Activated CD8-positive, alpha-beta T cell treated with anti-CD3 and anti-CD28 coated beads for 36 hours (primary cell): Measurements from ENCODE around the gene ARMC3. TPM values are rescaled to one million over a fixed set of nuclear protein-coding genes. Genes with fewer than 3 reads are reported as not detected.
"Not testable (repeated sequence)": the region's sequence is repeated elsewhere in the genome, so short reads cannot be mapped to it uniquely, and the experiment has no call there.

ENCODE experiments used
- ATAC-seq: fragments of 200-7000 bp; cut with Tn5 transposase; one replicate; pipeline ENCODE4 v1.10.0; 2021; ENCODE audit warnings: mild to moderate bottlenecking, moderate library complexity
- CTCF ChIA-PET: fragments of 350-600 bp; sonication (Branson Sonifier 250); formaldehyde crosslinking; loops from one replicate; lab custom pipeline; 2021; ENCODE audit warnings: antibody characterized with exemption; lab: Charles Lee
- POLR2A ChIA-PET: fragments of 350-600 bp; sonication (Branson Sonifier 250); formaldehyde crosslinking; loops from one replicate; lab custom pipeline; 2021; ENCODE audit warnings: antibody characterized with exemption; lab: Charles Lee
- DNase-seq: peaks from one replicate; pipeline ENCODE4 v3.0.0-alpha.2; 2020
- H3K27ac Mint-ChIP-seq: one replicate; pipeline ENCODE4 v1.8.0; 2021; ENCODE audit warnings: mild to moderate bottlenecking, mixed read lengths
- H3K27me3 Mint-ChIP-seq: one replicate; pipeline ENCODE4 v1.8.0; 2021; ENCODE audit warnings: mixed read lengths
- H3K36me3 Mint-ChIP-seq: one replicate; pipeline ENCODE4 v1.8.0; 2021; ENCODE audit warnings: low read depth, mixed read lengths
- H3K4me1 Mint-ChIP-seq: one replicate; pipeline ENCODE4 v1.8.0; 2021; ENCODE audit warnings: low read depth, mixed read lengths
- H3K4me3 Mint-ChIP-seq: one replicate; pipeline ENCODE4 v1.8.0; 2021; ENCODE audit warnings: mild to moderate bottlenecking, moderate library complexity, mixed read lengths
- H3K9me3 Mint-ChIP-seq: one replicate; pipeline ENCODE4 v1.8.0; 2021; ENCODE audit warnings: mixed read lengths
- intact Hi-C: fragments of 100-400 bp; cut with micrococcal nuclease; formaldehyde crosslinking; loops from one replicate; pipeline ENCODE4 v1.10.0; 2022
- total RNA-seq, 2 experiments: library from RNA; stranded (reverse); gene quantifications; one replicate each; pipeline ENCODE4 v1.2.3, GENCODE V29; 2021
- TF ChIP-seq, protein P1 (sequence below): fragments of 200-600 bp; IDR thresholded peaks from one replicate; pipeline ENCODE4 v1.8.0; 2022; ENCODE audit warnings: antibody characterized with exemption, mild to moderate bottlenecking

ARMC3 gene
- total RNA-seq, 2 experiments from 2014 or later: not detected

DNA sequence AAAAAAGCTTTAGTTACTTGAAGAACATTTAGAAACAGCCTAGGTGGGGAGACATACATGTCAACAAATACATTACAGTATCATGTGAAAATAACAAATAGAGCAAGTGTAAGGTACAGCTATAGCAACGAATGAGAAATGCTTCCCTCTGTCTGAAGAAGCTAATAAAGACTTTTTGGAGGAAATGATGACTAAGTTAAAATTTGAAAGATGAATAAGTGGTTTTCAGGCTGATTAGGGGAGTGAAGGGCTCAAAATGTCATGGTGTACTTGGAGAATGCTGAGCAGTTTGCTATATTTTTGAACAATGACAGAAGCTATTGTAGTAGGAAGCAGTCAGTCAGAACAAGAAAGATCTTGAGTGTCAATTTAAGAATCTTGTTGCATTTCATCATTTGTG is 2.8 kb upstream of the ARMC3 start:
- CTCF ChIA-PET: no interaction called here
- no peak for ATAC-seq
- POLR2A ChIA-PET: interaction anchor here (0.7 kb wide), 1 partner anchor 17 kb away, joined by 3 read pairs; no protein-coding TSS in a partner anchor

GRCh38 chr10:22927166-22927565 is 687 bp upstream of the ARMC3 start:
- ChIA-PET CTCF (interaction anchor here (0.9 to 1.0 kb wide), 2 partner anchors 62 to 352 kb away, joined by 3 to 5 read pairs; no protein-coding TSS in a partner anchor), POLR2A (no interaction called here)
- peaks cover 4% of the 10 kb centered on the region for H3K27me3 Mint-ChIP-seq
- no peak overlapping the region for H3K4me3 Mint-ChIP-seq
- TF ChIP-seq, protein P1, sequence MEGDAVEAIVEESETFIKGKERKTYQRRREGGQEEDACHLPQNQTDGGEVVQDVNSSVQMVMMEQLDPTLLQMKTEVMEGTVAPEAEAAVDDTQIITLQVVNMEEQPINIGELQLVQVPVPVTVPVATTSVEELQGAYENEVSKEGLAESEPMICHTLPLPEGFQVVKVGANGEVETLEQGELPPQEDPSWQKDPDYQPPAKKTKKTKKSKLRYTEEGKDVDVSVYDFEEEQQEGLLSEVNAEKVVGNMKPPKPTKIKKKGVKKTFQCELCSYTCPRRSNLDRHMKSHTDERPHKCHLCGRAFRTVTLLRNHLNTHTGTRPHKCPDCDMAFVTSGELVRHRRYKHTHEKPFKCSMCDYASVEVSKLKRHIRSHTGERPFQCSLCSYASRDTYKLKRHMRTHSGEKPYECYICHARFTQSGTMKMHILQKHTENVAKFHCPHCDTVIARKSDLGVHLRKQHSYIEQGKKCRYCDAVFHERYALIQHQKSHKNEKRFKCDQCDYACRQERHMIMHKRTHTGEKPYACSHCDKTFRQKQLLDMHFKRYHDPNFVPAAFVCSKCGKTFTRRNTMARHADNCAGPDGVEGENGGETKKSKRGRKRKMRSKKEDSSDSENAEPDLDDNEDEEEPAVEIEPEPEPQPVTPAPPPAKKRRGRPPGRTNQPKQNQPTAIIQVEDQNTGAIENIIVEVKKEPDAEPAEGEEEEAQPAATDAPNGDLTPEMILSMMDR: no peak
- peaks cover 2% of the 10 kb centered on the region for H3K4me1 Mint-ChIP-seq
- no peak overlapping the region for H3K27ac Mint-ChIP-seq
- DNase-seq: no peak
- intact Hi-C loops: no loop called here
- no peaks in the 10 kb centered on the region for H3K9me3 Mint-ChIP-seq
- no peak for ATAC-seq
- H3K36me3 Mint-ChIP-seq: no peaks in the 10 kb centered on the region

More for the DNA sequence above, 2.8 kb upstream of the ARMC3 start:
- no peak overlapping the region for H3K27ac Mint-ChIP-seq
- intact Hi-C loops: no loop called here
- no peaks in the 10 kb centered on the region for H3K36me3 Mint-ChIP-seq
- peaks cover 4% of the 10 kb centered on the region for H3K27me3 Mint-ChIP-seq
- peaks cover 4% of the 10 kb centered on the region for H3K9me3 Mint-ChIP-seq
- peaks cover 2% of the 10 kb centered on the region for H3K4me1 Mint-ChIP-seq
- DNase-seq: no peak
- no peak overlapping the region for H3K4me3 Mint-ChIP-seq
- TF ChIP-seq, protein P1: no peak

- intact Hi-C loops, H3K27me3 Mint-ChIP-seq, H3K36me3 Mint-ChIP-seq, H3K4me1 Mint-ChIP-seq, H3K27ac Mint-ChIP-seq, DNase-seq, H3K4me3 Mint-ChIP-seq, H3K9me3 Mint-ChIP-seq, ATAC-seq: not testable (repeated sequence)
- POLR2A ChIA-PET: interaction anchor here (0.7 kb wide), 1 partner anchor 137 kb away, joined by 3 read pairs; no protein-coding TSS in a partner anchor
- CTCF ChIA-PET: interaction anchor here (0.7 kb wide), 1 partner anchor 653 kb away, joined by 3 read pairs; no protein-coding TSS in a partner anchor
Observed at GRCh38 chr10:22929053-22929452, 1.2 kb downstream of the ARMC3 start.

DNA sequence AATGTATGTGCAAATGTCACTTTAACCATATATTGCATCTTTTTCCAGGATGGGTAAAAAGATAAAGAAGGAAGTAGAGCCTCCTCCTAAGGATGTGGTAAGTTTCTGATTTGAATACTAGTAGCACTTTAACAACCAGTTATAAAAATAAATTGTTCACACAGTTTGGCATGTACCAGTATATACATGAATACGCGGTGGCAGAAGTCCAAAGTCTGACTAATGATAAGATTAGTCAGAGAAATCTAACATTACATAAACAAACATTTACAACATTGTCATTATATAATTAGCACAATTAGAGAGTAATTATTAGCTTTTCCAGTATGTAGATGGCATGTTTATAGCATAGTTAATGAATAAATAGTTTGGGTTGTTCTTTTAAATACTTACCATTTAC is 4.1 kb downstream of the ARMC3 start:
- TF ChIP-seq, protein P1: no peak
- ChIA-PET CTCF (no interaction called here), POLR2A (no interaction called here)
- no peak overlapping the region for H3K27ac Mint-ChIP-seq
- H3K4me1 Mint-ChIP-seq: peaks cover 2% of the 10 kb centered on the region
- peaks cover 4% of the 10 kb centered on the region for H3K27me3 Mint-ChIP-seq
- no peaks in the 10 kb centered on the region for H3K36me3 Mint-ChIP-seq
- no peak for DNase-seq
- H3K4me3 Mint-ChIP-seq: no peak overlapping the region
- no peak for ATAC-seq
- intact Hi-C loops: no loop called here
- H3K9me3 Mint-ChIP-seq: no peaks in the 10 kb centered on the region

GRCh38 chr10:22932626-22933370 is 4.9 kb downstream of the ARMC3 start:
- Mint-ChIP-seq H3K4me1 (peaks cover 2% of the 10 kb centered on the region), H3K27ac (no peak overlapping the region), H3K27me3 (peaks cover 4% of the 10 kb centered on the region), H3K9me3 (no peaks in the 10 kb centered on the region), H3K4me3 (no peak overlapping the region), H3K36me3 (no peaks in the 10 kb centered on the region)
- TF ChIP-seq, protein P1: no peak
- POLR2A ChIA-PET: no interaction called here
- CTCF ChIA-PET: no interaction called here
- ATAC-seq (no peak), DNase-seq (no peak)
- intact Hi-C loops: no loop called here
